Caco-2 (cell line): Measurements from ENCODE around the gene ATF6. TPM values are rescaled to one million over a fixed set of nuclear protein-coding genes. Genes with fewer than 3 reads are reported as not detected.

ENCODE experiments used
- BruUV-seq: library from RNA; stranded (reverse); fragments of 400-500 nt; replicated peaks from 2 replicates; lab custom pipeline; 2021; lab: Mats Ljungman, UMichigan
- CTCF ChIA-PET: fragments of 300-600 bp; sonication (Branson Sonifier 250); formaldehyde crosslinking; loops from one replicate; lab custom pipeline; 2022; ENCODE audit warnings: antibody characterized with exemption; lab: Charles Lee
- POLR2A ChIA-PET: fragments of 300-600 bp; sonication (Branson Sonifier 250); formaldehyde crosslinking; loops from one replicate; lab custom pipeline; 2022; ENCODE audit warnings: antibody characterized with exemption; lab: Charles Lee
- DNase-seq, 2 experiments: peaks; one replicate each; pipeline versions ENCODE4 v3.0.0 to v3.0.0-alpha.2; 2020 to 2022
- H3K27me3 ChIP-seq: replicated peaks from 2 replicates; pipeline ENCODE4 v1.6.0; 2011; ENCODE audit warnings: low read length; ENCODE audit not compliant: control insufficient read depth, insufficient read depth
- H3K36me3 ChIP-seq: 2 replicates; pipeline ENCODE4 v1.5.1; 2011; ENCODE audit warnings: low read length; ENCODE audit not compliant: control insufficient read depth, insufficient read depth
- H3K4me1 ChIP-seq: fragments of 250-450 bp; sonication (Bioruptor Pico); 2 replicates; pipeline ENCODE4 v1.5.1; 2020; ENCODE audit warnings: mild to moderate bottlenecking
- H3K4me3 ChIP-seq: 2 replicates; pipeline ENCODE4 v1.5.1; 2011; ENCODE audit warnings: low read depth, mild to moderate bottlenecking, control low read depth, low read length
- H3K9me3 ChIP-seq: fragments of 250-450 bp; sonication (Bioruptor Pico); 2 replicates; pipeline ENCODE4 v1.5.1; 2020; ENCODE audit warnings: mild to moderate bottlenecking, moderate library complexity
- H3K27ac Mint-ChIP-seq: one replicate; pipeline ENCODE4 v1.8.0; 2022; ENCODE audit warnings: mixed read lengths; ENCODE audit not compliant: unreplicated experiment
- H3K27me3 Mint-ChIP-seq: one replicate; pipeline ENCODE4 v1.8.0; 2022; ENCODE audit warnings: mixed read lengths; ENCODE audit not compliant: insufficient read depth, unreplicated experiment
- H3K36me3 Mint-ChIP-seq: one replicate; pipeline ENCODE4 v1.8.0; 2022; ENCODE audit warnings: mild to moderate bottlenecking, mixed read lengths; ENCODE audit not compliant: insufficient read depth, unreplicated experiment
- H3K4me1 Mint-ChIP-seq: one replicate; pipeline ENCODE4 v1.8.0; 2022; ENCODE audit warnings: low read depth, mixed read lengths; ENCODE audit not compliant: unreplicated experiment
- H3K4me3 Mint-ChIP-seq: one replicate; pipeline ENCODE4 v1.8.0; 2022; ENCODE audit warnings: mild to moderate bottlenecking, moderate library complexity, mixed read lengths; ENCODE audit not compliant: unreplicated experiment
- H3K9me3 Mint-ChIP-seq: one replicate; pipeline ENCODE4 v1.8.0; 2022; ENCODE audit warnings: mixed read lengths; ENCODE audit not compliant: unreplicated experiment
- intact Hi-C: fragments of 100-400 bp; cut with micrococcal nuclease; formaldehyde crosslinking; loops from one replicate; pipeline ENCODE4 v1.10.0; 2022; ENCODE audit not compliant: unreplicated experiment
- total RNA-seq: library from RNA; stranded (reverse); gene quantifications from 2 replicates; pipeline ENCODE4 v1.2.3, GENCODE V29; 2022
- TF ChIP-seq, protein P1 (sequence below), 2 experiments: fragments of 200-600 bp in 1 of 2; IDR thresholded peaks; 1 replicate in 1 of 2; 2 replicates in 1 of 2; pipeline versions ENCODE4 v1.5.1 to v1.8.0; 2011 to 2022; ENCODE audit warnings: antibody characterized with exemption in 1 of 2, control low read depth in 1 of 2, inconsistent platforms in 1 of 2, low read depth in 1 of 2, low read length in 1 of 2, mild to moderate bottlenecking in 1 of 2, moderate library complexity in 1 of 2; ENCODE audit not compliant: insufficient read depth in 1 of 2, severe bottlenecking in 1 of 2, unreplicated experiment in 1 of 2

Gene ATF6
- total RNA-seq, 1 experiment from 2014 or later = 16.4 TPM

DNA sequence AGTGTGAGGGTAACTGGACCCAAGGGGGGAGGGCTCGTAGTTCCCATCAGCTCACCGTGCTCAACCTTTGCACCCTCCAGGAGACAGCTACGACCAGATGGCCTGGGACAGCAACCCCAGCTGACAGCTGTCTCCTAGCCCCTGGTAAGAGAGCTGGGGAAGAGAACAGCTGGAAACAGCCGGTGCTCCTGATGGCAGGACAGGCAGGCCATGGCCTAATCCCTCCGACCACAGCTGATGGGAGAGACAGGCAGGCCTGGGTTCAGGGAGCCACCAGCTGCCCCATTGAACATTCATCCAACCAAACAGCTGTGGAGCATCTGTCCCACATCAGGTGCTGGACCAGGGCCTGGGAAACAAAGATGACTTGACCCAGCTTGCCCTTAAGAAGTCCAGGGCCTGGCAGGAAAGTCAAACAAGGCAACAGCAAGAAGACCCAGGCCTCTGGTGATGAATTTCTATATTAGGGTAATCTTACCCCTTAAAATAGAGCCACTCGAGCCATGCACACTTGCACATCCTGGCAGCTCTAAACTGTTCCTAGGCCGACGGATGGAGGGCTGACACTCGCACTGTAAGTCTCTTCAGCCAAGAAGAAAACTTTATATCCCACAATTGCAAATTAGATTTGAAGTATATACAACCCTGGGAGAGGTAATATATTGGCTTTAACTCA lies 245.4 kb downstream of the ATF6 start:
- no peak overlapping the region for H3K27ac Mint-ChIP-seq
- H3K4me3 ChIP-seq = no peak overlapping the region
- H3K4me1 ChIP-seq = no peaks in the 10 kb centered on the region
- no peaks in the 10 kb centered on the region for H3K4me1 Mint-ChIP-seq
- no peak for DNase-seq
- TF ChIP-seq, protein P1, sequence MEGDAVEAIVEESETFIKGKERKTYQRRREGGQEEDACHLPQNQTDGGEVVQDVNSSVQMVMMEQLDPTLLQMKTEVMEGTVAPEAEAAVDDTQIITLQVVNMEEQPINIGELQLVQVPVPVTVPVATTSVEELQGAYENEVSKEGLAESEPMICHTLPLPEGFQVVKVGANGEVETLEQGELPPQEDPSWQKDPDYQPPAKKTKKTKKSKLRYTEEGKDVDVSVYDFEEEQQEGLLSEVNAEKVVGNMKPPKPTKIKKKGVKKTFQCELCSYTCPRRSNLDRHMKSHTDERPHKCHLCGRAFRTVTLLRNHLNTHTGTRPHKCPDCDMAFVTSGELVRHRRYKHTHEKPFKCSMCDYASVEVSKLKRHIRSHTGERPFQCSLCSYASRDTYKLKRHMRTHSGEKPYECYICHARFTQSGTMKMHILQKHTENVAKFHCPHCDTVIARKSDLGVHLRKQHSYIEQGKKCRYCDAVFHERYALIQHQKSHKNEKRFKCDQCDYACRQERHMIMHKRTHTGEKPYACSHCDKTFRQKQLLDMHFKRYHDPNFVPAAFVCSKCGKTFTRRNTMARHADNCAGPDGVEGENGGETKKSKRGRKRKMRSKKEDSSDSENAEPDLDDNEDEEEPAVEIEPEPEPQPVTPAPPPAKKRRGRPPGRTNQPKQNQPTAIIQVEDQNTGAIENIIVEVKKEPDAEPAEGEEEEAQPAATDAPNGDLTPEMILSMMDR (IDR thresholded peaks at IDR 0.05; ENCODE audit: insufficient read depth in 1 of 2, low read depth in 1 of 2, low read length in 1 of 2, severe bottlenecking in 1 of 2, unreplicated experiment in 1 of 2) = no peak
- no peaks in the 10 kb centered on the region for H3K9me3 Mint-ChIP-seq
- no peak overlapping the region for H3K4me3 Mint-ChIP-seq
- intact Hi-C loops = no loop called here
- ChIA-PET POLR2A (no interaction called here), CTCF (no interaction called here)
- no TSS peak for BruUV-seq
- H3K27me3 Mint-ChIP-seq = peaks cover 3% of the 10 kb centered on the region
- H3K36me3 Mint-ChIP-seq = no peaks in the 10 kb centered on the region
- H3K9me3 ChIP-seq = no peaks in the 10 kb centered on the region
- no peaks in the 10 kb centered on the region; the same call in 1 of the 2 replicates for H3K27me3 ChIP-seq
- H3K36me3 ChIP-seq = no peaks in the 10 kb centered on the region

- Mint-ChIP-seq H3K4me1 (no peaks in the 10 kb centered on the region), H3K27me3 (peaks cover 3% of the 10 kb centered on the region), H3K27ac (no peak overlapping the region), H3K4me3 (no peak overlapping the region), H3K36me3 (no peaks in the 10 kb centered on the region), H3K9me3 (no peaks in the 10 kb centered on the region)
- no peak for DNase-seq
- ChIA-PET POLR2A (no interaction called here), CTCF (no interaction called here)
- intact Hi-C loops = no loop called here
- Histone ChIP-seq H3K4me1 (no peaks in the 10 kb centered on the region), H3K27me3 (peaks cover 3% of the 10 kb centered on the region; the same call in 1 of the 2 replicates), H3K4me3 (no peak overlapping the region), H3K36me3 (no peaks in the 10 kb centered on the region), H3K9me3 (no peaks in the 10 kb centered on the region)
- TF ChIP-seq, protein P1 (IDR thresholded peaks at IDR 0.05; ENCODE audit: insufficient read depth in 1 of 2, low read depth in 1 of 2, low read length in 1 of 2, severe bottlenecking in 1 of 2, unreplicated experiment in 1 of 2) = no peak
- BruUV-seq = no TSS peak
Measured at GRCh38 chr1:162013289-162013688, 247.2 kb downstream of the ATF6 start.

Other genes starting within 250 kb of the ATF6 start
- gene HSPA6, start 241.8 kb upstream of the ATF6 start, total RNA-seq = 0.32 and 0.60 TPM in 2 replicates
- not detected in 2 replicates for gene FCGR3A, start 216.5 kb upstream of the ATF6 start, total RNA-seq
- not detected in 2 replicates for gene FCGR3B, start 135.1 kb upstream of the ATF6 start, total RNA-seq
- gene FCGR2B, start 103.2 kb upstream of the ATF6 start, total RNA-seq = not detected in 2 replicates
- gene FCRLA, start 59.1 kb upstream of the ATF6 start, total RNA-seq = not detected in 2 replicates
- 0.29 and 0.30 TPM in 2 replicates for gene FCRLB, start 44.8 kb upstream of the ATF6 start, total RNA-seq
- gene DUSP12, start 16.5 kb upstream of the ATF6 start, total RNA-seq = 51.2 and 54.9 TPM in 2 replicates